SK-N-SH (cell line): ENCODE measurements around the gene EXOC4. TPM values are rescaled to one million over a fixed set of nuclear protein-coding genes. Genes with fewer than 3 reads are reported as not detected.

ENCODE experiments used
- CTCF ChIA-PET: fragments of 300-600, 350-600 bp; formaldehyde crosslinking; extraction: SDS; loops from one replicate; lab custom pipeline; 2021; lab: Yijun Ruan, JAX
- POLR2A ChIA-PET: fragments of 350-600 bp; sonication (Branson Sonifier 250); formaldehyde crosslinking; extraction: SDS; loops from one replicate; lab custom pipeline; 2020; ENCODE audit warnings: antibody characterized with exemption, inconsistent platforms; lab: Yijun Ruan, JAX
- DNase-seq: peaks from one replicate; pipeline ENCODE4 v3.0.0; 2012
- H2AFZ ChIP-seq: fragments of 200-600 bp; sonication (generic); 2 replicates; pipeline ENCODE4 v1.8.1; 2016; ENCODE audit warnings: antibody characterized with exemption, mild to moderate bottlenecking, low read depth
- H3F3A ChIP-seq: fragments of 200-600 bp; sonication (generic); replicated peaks from 2 replicates; pipeline ENCODE3; 2016; ENCODE audit warnings: antibody characterized with exemption, mild to moderate bottlenecking; ENCODE audit not compliant: insufficient read depth
- H3K27ac ChIP-seq, 2 experiments: fragments of 200-500 bp in 1 of 2; fragments of 200-600 bp in 1 of 2; sonication (Bioruptor generic) in 1 of 2; sonication (generic), shearing (Covaris generic) in 1 of 2; 2 replicates each; pipeline versions ENCODE4 v1.5.1 to v1.6.1; 2014 to 2016; ENCODE audit warnings: low read depth in 2 of 2, inconsistent platforms in 1 of 2, low read length in 1 of 2, mild to moderate bottlenecking in 1 of 2, mixed read lengths in 1 of 2
- H3K27me3 ChIP-seq: fragments of 200-600 bp; sonication (generic), shearing (Covaris generic); 2 replicates; pipeline ENCODE4 v1.6.1; 2016; ENCODE audit warnings: mixed run types; ENCODE audit not compliant: insufficient read depth
- H3K36me3 ChIP-seq, 2 experiments: fragments of 200-500 bp in 1 of 2; fragments of 200-600 bp in 1 of 2; sonication (Bioruptor generic) in 1 of 2; sonication (generic) in 1 of 2; replicated peaks in 1 of 2; 2 replicates each; pipeline versions ENCODE3 to v1.5.1; 2014 to 2016; ENCODE audit warnings: low read length in 1 of 2, mild to moderate bottlenecking in 1 of 2; ENCODE audit not compliant: insufficient read depth in 2 of 2, control insufficient read depth in 1 of 2
- H3K4me1 ChIP-seq, 2 experiments: fragments of 200-500 bp in 1 of 2; fragments of 200-600 bp in 1 of 2; sonication (Bioruptor generic) in 1 of 2; sonication (generic), shearing (Covaris generic) in 1 of 2; 2 replicates each; pipeline versions ENCODE4 v1.5.1 to v1.6.1; 2014 to 2016; ENCODE audit warnings: low read depth in 1 of 2, low read length in 1 of 2, mixed run types in 1 of 2; ENCODE audit not compliant: insufficient read depth in 2 of 2, control insufficient read depth in 1 of 2
- H3K4me2 ChIP-seq: fragments of 200-600 bp; sonication (generic), shearing (Covaris generic); 2 replicates; pipeline ENCODE4 v1.6.1; 2017; ENCODE audit warnings: mixed run types
- H3K4me3 ChIP-seq, 2 experiments: fragments of 200-500 bp in 1 of 2; fragments of 200-600 bp in 1 of 2; sonication (Bioruptor generic) in 1 of 2; sonication (generic), shearing (Covaris generic) in 1 of 2; 2 replicates each; pipeline versions ENCODE4 v1.5.1 to v1.8.1; 2014 to 2016; ENCODE audit warnings: low read depth in 2 of 2, inconsistent platforms in 1 of 2, low read length in 1 of 2, mild to moderate bottlenecking in 1 of 2, mixed read lengths in 1 of 2, moderate library complexity in 1 of 2
- H3K79me2 ChIP-seq: fragments of 200-600 bp; sonication (generic); 2 replicates; pipeline ENCODE4 v1.8.1; 2017; ENCODE audit warnings: mild to moderate bottlenecking; ENCODE audit not compliant: insufficient read depth
- H3K9ac ChIP-seq: fragments of 200-600 bp; sonication (generic); 2 replicates; pipeline ENCODE4 v1.6.1; 2017; ENCODE audit warnings: mixed run types
- H3K9me2 ChIP-seq: fragments of 200-600 bp; sonication (generic); 2 replicates; pipeline ENCODE4 v1.6.1; 2017; ENCODE audit warnings: mixed run types
- H3K9me3 ChIP-seq: fragments of 200-600 bp; sonication (generic); 2 replicates; pipeline ENCODE4 v1.6.1; 2017; ENCODE audit warnings: mixed run types, mild to moderate bottlenecking, moderate library complexity
- H4K20me1 ChIP-seq: fragments of 200-600 bp; sonication (generic); 2 replicates; pipeline ENCODE4 v1.6.1; 2017; ENCODE audit warnings: mild to moderate bottlenecking, mixed run types; ENCODE audit not compliant: insufficient read depth
- CTCF ChIP-seq: fragments of 200-600 bp; sonication (generic); IDR thresholded peaks from 2 replicates; pipeline ENCODE4 v1.6.1; 2017; ENCODE audit warnings: antibody characterized with exemption, mild to moderate bottlenecking, moderate library complexity
- ELF1 ChIP-seq: IDR thresholded peaks from 2 replicates; pipeline ENCODE4 v1.4.0; 2012
- EP300 ChIP-seq, 2 experiments: IDR thresholded peaks; 2 replicates each; pipeline versions ENCODE4 v1.4.0 to v1.6.1; 2012; ENCODE audit warnings: borderline replicate concordance in 1 of 2, low read depth in 1 of 2, low read length in 1 of 2
- FOXM1 ChIP-seq: IDR thresholded peaks from 2 replicates; pipeline ENCODE4 v1.4.0; 2012; ENCODE audit warnings: low read depth, mild to moderate bottlenecking
- MEF2A ChIP-seq: IDR thresholded peaks from 2 replicates; pipeline ENCODE4 v1.4.0; 2012; ENCODE audit warnings: low read depth, borderline replicate concordance
- NFIC ChIP-seq: IDR thresholded peaks from 2 replicates; pipeline ENCODE4 v1.4.0; 2012; ENCODE audit warnings: borderline replicate concordance
- PBX3 ChIP-seq: IDR thresholded peaks from 2 replicates; pipeline ENCODE4; 2012
- RCOR1 ChIP-seq: fragments of 150-350 bp; IDR thresholded peaks from 2 replicates; pipeline ENCODE4 v1.6.1; 2017; ENCODE audit warnings: antibody characterized with exemption, low read length
- TCF12 ChIP-seq: IDR thresholded peaks from 2 replicates; pipeline ENCODE4 v1.4.0; 2012
- USF2 ChIP-seq: fragments of 150-350 bp; IDR thresholded peaks from 2 replicates; pipeline ENCODE4 v1.6.1; 2017; ENCODE audit warnings: antibody characterized with exemption, low read length, low read depth, borderline replicate concordance
- WGBS: methylation state at CpG from one replicate; pipeline ENCODE4 v1.1.6; 2017; ENCODE audit warnings: low lambda C conversion rate; 5-methylcytosine and 5-hydroxymethylcytosine counted together
- polyA plus RNA-seq, 3 experiments: library from polyadenylated mRNA; depleted of rRNA; stranded (reverse); fragments of >200 nt; gene quantifications; 2 replicates each; pipeline ENCODE4 v1.2.3, GENCODE V29; 2012

The EXOC4 gene
- polyA plus RNA-seq, 1 of the 3 experiments (the other 2 are of a cell fraction): 37.3 TPM

GRCh38 chr7:133859231-133859630 lies 606.4 kb downstream of the EXOC4 start:
- H3K27ac ChIP-seq: peak overlapping the region in 1 of 2 experiments; percentile 98; a peak in 2 of 4 replicates
- ChIA-PET CTCF (interaction anchor here (0.7 to 2.7 kb wide), 11 partner anchors 10 to 284 kb away, joined by 3 to 16 read pairs (median 6); no protein-coding TSS in a partner anchor), POLR2A (interaction anchor here (0.6 to 1.6 kb wide), 2 partner anchors 86 to 120 kb away, joined by 3 to 4 read pairs; no protein-coding TSS in a partner anchor)
- no peak for TF ChIP-seq CTCF
- TF ChIP-seq EP300 (IDR thresholded peaks at IDR 0.05; ENCODE audit: borderline replicate concordance in 1 of 2, low read depth in 1 of 2, low read length in 1 of 2): 0 out of 4 replicates have a peak, but pooled peaks of 1 of the 2 experiments have one; percentile 6
- H3K4me2 ChIP-seq: no peak overlapping the region
- no peak overlapping the region for H2AFZ ChIP-seq
- H3K4me1 ChIP-seq: peaks cover 8 to 69% of the 10 kb centered on the region in 2 experiments
- no peak for DNase-seq
- no peaks in the 10 kb centered on the region for H3K9me2 ChIP-seq
- H3K36me3 ChIP-seq: peaks cover 3 to 8% of the 10 kb centered on the region in 2 experiments
- H3F3A ChIP-seq: peaks cover 8% of the 10 kb centered on the region
- H3K79me2 ChIP-seq: no peaks in the 10 kb centered on the region
- H4K20me1 ChIP-seq: peaks cover 4% of the 10 kb centered on the region; the same call in 1 of the 2 replicates
- no peaks in the 10 kb centered on the region for H3K27me3 ChIP-seq
- no peak overlapping the region for H3K4me3 ChIP-seq
- H3K9ac ChIP-seq: no peak overlapping the region
- H3K9me3 ChIP-seq: no peaks in the 10 kb centered on the region
- 93% methylated on average over 5 of the region's 5 CpGs for WGBS

GRCh38 chr7:133859871-133860450 lies 607.1 kb downstream of the EXOC4 start:
- Histone ChIP-seq H3K9ac (no peak overlapping the region), H3K27ac (peak overlapping the region in 1 of 2 experiments; percentile 98; a peak in 2 of 4 replicates), H3K4me1 (peaks cover 4 to 71% of the 10 kb centered on the region in 2 experiments; a peak in 3 of 4 replicates), H3K4me2 (no peak overlapping the region), H3K79me2 (no peaks in the 10 kb centered on the region), H2AFZ (no peak overlapping the region), H3K9me3 (no peaks in the 10 kb centered on the region), H3K27me3 (no peaks in the 10 kb centered on the region), H3K4me3 (no peak overlapping the region), H3K36me3 (peaks cover 3 to 8% of the 10 kb centered on the region in 2 experiments), H4K20me1 (no peaks in the 10 kb centered on the region), H3K9me2 (no peaks in the 10 kb centered on the region), H3F3A (peaks cover 3% of the 10 kb centered on the region)
- POLR2A ChIA-PET: interaction anchor here (1.6 kb wide), 1 partner anchor 87 kb away, joined by 4 read pairs; no protein-coding TSS in a partner anchor
- TF ChIP-seq MEF2A (no peak), RCOR1 (no peak), CTCF (no peak), USF2 (no peak), EP300 (IDR thresholded peaks at IDR 0.05; ENCODE audit: borderline replicate concordance in 1 of 2, low read depth in 1 of 2, low read length in 1 of 2) (no peak), PBX3 (no peak), TCF12 (no peak), NFIC (no peak), FOXM1 (no peak), ELF1 (no peak)
- CTCF ChIA-PET: interaction anchor here (0.6 to 2.7 kb wide), 18 partner anchors 8 to 281 kb away, joined by 3 to 16 read pairs (median 4); no protein-coding TSS in a partner anchor
- no peak for DNase-seq
- WGBS: 90% methylated on average over 6 of the region's 6 CpGs
